Panc1 (cell line): ENCODE data around the gene UBE2G2. TPM values are rescaled to one million over a fixed set of nuclear protein-coding genes. Genes with fewer than 3 reads are reported as not detected.

Experiments
- ATAC-seq: fragments of 200-7000 bp; cut with Tn5 transposase; 2 replicates; pipeline ENCODE4 v1.9.1; 2020; ENCODE audit warnings: mild to moderate bottlenecking, moderate library complexity
- BruUV-seq: library from RNA; stranded (reverse); fragments of 400-500 nt; replicated peaks from 2 replicates; lab custom pipeline; 2021; lab: Mats Ljungman, UMichigan
- CTCF ChIA-PET: fragments of 300-600 bp; sonication (Branson Sonifier 250); formaldehyde crosslinking; loops from one replicate; lab custom pipeline; 2022; ENCODE audit warnings: antibody characterized with exemption; lab: Charles Lee
- POLR2A ChIA-PET: fragments of 300-600 bp; sonication (Branson Sonifier 250); formaldehyde crosslinking; loops from one replicate; lab custom pipeline; 2022; ENCODE audit warnings: antibody characterized with exemption; lab: Charles Lee
- DNase-seq: peaks from one replicate; pipeline ENCODE4 v3.0.0-alpha.2; 2010; ENCODE audit warnings: low read depth, low spot score
- H3K27ac ChIP-seq: 2 replicates; pipeline ENCODE4 v1.5.1; 2011; ENCODE audit warnings: mild to moderate bottlenecking, low read length, inconsistent platforms
- H3K27me3 ChIP-seq: fragments of 200-500 bp; sonication (Bioruptor generic); 2 replicates; pipeline ENCODE4 v1.6.0; 2014; ENCODE audit warnings: low read length, inconsistent platforms; ENCODE audit not compliant: control insufficient read depth, insufficient read depth
- H3K36me3 ChIP-seq: fragments of 200-500 bp; sonication (Bioruptor generic); 2 replicates; pipeline ENCODE4 v1.5.1; 2014; ENCODE audit warnings: inconsistent platforms, mild to moderate bottlenecking, low read length, moderate library complexity; ENCODE audit not compliant: control insufficient read depth, insufficient read depth
- H3K4me1 ChIP-seq: 2 replicates; pipeline ENCODE4 v1.5.1; 2011; ENCODE audit warnings: inconsistent platforms, mild to moderate bottlenecking, low read length, moderate library complexity; ENCODE audit not compliant: control insufficient read depth, insufficient read depth
- H3K4me3 ChIP-seq, 2 experiments: 2 replicates each; pipeline ENCODE4 v1.5.1; 2011 to 2012; ENCODE audit warnings: low read depth in 2 of 2, low read length in 2 of 2, mild to moderate bottlenecking in 2 of 2, inconsistent platforms in 1 of 2, moderate library complexity in 1 of 2
- H3K9me3 ChIP-seq: fragments of 200-500 bp; sonication (Bioruptor generic); 2 replicates; pipeline ENCODE4 v1.5.1; 2014; ENCODE audit warnings: low read depth, mild to moderate bottlenecking, inconsistent platforms, low read length, moderate library complexity; ENCODE audit not compliant: control insufficient read depth, insufficient read depth
- POLR2AphosphoS5 ChIP-seq: IDR thresholded peaks from 2 replicates; pipeline ENCODE4 v1.6.1; 2012; ENCODE audit warnings: mild to moderate bottlenecking, low read depth, low read length, moderate library complexity
- SIN3A ChIP-seq: IDR thresholded peaks from 2 replicates; pipeline ENCODE4 v1.6.1; 2012; ENCODE audit warnings: low read depth, mild to moderate bottlenecking, low read length, moderate library complexity, borderline replicate concordance; ENCODE audit not compliant: insufficient read depth
- TCF7L2 ChIP-seq: IDR thresholded peaks from 2 replicates; pipeline ENCODE4 v1.6.1; 2011; ENCODE audit warnings: mild to moderate bottlenecking, low read depth, low read length, inconsistent platforms
- in situ Hi-C: cut with HindIII; loops from 2 replicates; pipeline ENCODE4 v1.10.0; 2016; ENCODE audit warnings: low sequenced_read_pairs, low pct_unique_long_range_greater_than_20kb
- intact Hi-C: fragments of 100-400 bp; cut with micrococcal nuclease; formaldehyde crosslinking; loops from one replicate; pipeline ENCODE4 v1.10.0; 2022; ENCODE audit not compliant: unreplicated experiment
- total RNA-seq: library from RNA; stranded (reverse); gene quantifications from one replicate; pipeline ENCODE4 v1.2.1, GENCODE V29; 2021; ENCODE audit not compliant: unreplicated experiment
- TF ChIP-seq, protein P1 (sequence below), 2 experiments: IDR thresholded peaks; 2 replicates each; pipeline ENCODE4 v1.6.1; 2011 to 2012; ENCODE audit warnings: low read depth in 2 of 2, control low read depth in 1 of 2, low read length in 1 of 2, mild to moderate bottlenecking in 1 of 2, moderate library complexity in 1 of 2; ENCODE audit not compliant: insufficient read depth in 1 of 2
- TF ChIP-seq, protein P2 (sequence below): fragments of 450-650 bp; IDR thresholded peaks from 2 replicates; pipeline ENCODE4 v1.5.1; 2017; ENCODE audit warnings: mild to moderate bottlenecking

UBE2G2 gene
- total RNA-seq, 1 experiment from 2014 or later: 77.4 TPM

DNA sequence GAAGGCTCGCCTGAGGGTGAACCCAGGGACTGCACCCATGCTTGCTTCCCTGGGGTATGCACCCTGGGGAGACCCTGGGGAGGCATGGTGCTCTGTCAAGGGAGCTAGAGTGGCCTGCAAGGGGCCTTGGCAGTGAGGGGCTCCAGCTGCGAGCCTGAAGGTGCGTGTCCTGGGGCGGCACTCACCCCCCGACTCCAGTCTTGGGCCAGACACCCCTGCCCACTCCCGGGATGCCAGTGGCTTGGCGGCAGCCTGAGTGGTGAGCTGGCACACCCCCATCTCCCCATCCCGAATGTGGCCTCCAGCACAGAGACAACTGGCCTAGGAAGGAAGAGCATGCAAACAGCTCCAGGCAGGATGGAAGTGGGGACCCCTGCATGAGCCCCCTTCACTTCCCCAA, 13.6 kb upstream of the UBE2G2 start:
- Histone ChIP-seq H3K9me3 (no peaks in the 10 kb centered on the region), H3K4me1 (no peaks in the 10 kb centered on the region; the same call in 1 of the 2 replicates), H3K27me3 (no peaks in the 10 kb centered on the region), H3K27ac (no peak overlapping the region), H3K36me3 (no peaks in the 10 kb centered on the region), H3K4me3 (no peak overlapping the region)
- BruUV-seq: no TSS peak
- ChIA-PET POLR2A (no interaction called here), CTCF (no interaction called here)
- in situ Hi-C loops: no loop called here
- intact Hi-C loops: no loop called here
- TF ChIP-seq, protein P1, sequence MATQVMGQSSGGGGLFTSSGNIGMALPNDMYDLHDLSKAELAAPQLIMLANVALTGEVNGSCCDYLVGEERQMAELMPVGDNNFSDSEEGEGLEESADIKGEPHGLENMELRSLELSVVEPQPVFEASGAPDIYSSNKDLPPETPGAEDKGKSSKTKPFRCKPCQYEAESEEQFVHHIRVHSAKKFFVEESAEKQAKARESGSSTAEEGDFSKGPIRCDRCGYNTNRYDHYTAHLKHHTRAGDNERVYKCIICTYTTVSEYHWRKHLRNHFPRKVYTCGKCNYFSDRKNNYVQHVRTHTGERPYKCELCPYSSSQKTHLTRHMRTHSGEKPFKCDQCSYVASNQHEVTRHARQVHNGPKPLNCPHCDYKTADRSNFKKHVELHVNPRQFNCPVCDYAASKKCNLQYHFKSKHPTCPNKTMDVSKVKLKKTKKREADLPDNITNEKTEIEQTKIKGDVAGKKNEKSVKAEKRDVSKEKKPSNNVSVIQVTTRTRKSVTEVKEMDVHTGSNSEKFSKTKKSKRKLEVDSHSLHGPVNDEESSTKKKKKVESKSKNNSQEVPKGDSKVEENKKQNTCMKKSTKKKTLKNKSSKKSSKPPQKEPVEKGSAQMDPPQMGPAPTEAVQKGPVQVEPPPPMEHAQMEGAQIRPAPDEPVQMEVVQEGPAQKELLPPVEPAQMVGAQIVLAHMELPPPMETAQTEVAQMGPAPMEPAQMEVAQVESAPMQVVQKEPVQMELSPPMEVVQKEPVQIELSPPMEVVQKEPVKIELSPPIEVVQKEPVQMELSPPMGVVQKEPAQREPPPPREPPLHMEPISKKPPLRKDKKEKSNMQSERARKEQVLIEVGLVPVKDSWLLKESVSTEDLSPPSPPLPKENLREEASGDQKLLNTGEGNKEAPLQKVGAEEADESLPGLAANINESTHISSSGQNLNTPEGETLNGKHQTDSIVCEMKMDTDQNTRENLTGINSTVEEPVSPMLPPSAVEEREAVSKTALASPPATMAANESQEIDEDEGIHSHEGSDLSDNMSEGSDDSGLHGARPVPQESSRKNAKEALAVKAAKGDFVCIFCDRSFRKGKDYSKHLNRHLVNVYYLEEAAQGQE (IDR thresholded peaks at IDR 0.05; ENCODE audit: insufficient read depth in 1 of 2, low read depth in 2 of 2, low read length in 1 of 2): no peak
- no peak for TF ChIP-seq POLR2AphosphoS5
- no peak for TF ChIP-seq TCF7L2
- TF ChIP-seq SIN3A: no peak
- TF ChIP-seq, protein P2, sequence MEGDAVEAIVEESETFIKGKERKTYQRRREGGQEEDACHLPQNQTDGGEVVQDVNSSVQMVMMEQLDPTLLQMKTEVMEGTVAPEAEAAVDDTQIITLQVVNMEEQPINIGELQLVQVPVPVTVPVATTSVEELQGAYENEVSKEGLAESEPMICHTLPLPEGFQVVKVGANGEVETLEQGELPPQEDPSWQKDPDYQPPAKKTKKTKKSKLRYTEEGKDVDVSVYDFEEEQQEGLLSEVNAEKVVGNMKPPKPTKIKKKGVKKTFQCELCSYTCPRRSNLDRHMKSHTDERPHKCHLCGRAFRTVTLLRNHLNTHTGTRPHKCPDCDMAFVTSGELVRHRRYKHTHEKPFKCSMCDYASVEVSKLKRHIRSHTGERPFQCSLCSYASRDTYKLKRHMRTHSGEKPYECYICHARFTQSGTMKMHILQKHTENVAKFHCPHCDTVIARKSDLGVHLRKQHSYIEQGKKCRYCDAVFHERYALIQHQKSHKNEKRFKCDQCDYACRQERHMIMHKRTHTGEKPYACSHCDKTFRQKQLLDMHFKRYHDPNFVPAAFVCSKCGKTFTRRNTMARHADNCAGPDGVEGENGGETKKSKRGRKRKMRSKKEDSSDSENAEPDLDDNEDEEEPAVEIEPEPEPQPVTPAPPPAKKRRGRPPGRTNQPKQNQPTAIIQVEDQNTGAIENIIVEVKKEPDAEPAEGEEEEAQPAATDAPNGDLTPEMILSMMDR: no peak
- ATAC-seq (no peak), DNase-seq (no peak)

DNA sequence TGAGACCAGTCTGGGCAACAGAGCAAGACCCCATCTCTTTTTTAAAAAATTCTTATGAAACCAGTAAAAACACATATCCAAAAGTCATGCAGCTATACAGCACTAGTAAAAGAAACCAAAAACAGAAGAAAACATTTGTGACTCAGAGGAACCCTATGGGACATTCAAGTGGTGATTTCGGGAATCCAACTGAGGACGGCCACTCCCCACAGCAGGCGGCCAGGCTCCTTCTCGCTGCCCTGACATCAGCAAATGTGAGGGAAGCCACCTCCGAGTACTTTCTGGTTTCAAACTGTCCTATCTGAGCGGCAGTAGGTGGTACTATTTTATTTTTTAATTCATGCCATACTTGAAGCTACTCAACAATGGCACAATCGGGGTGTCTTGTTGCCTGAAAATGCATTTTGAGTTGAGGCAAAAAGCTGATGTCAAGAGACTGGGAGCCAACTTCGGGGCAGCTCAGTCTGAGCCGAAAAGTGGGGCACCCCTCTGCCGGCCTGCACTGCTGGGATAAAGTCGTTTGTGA, 12.9 kb upstream of the UBE2G2 start:
- no peak overlapping the region for H3K27ac ChIP-seq
- CTCF ChIA-PET: no interaction called here
- POLR2A ChIA-PET: no interaction called here

More for the DNA sequence above, 12.9 kb upstream of the UBE2G2 start:
- TF ChIP-seq, protein P1 (IDR thresholded peaks at IDR 0.05; ENCODE audit: insufficient read depth in 1 of 2, low read depth in 2 of 2, low read length in 1 of 2): no peak
- TF ChIP-seq SIN3A (no peak), TCF7L2 (no peak), POLR2AphosphoS5 (no peak)
- TF ChIP-seq, protein P2: no peak
- no peak overlapping the region for H3K4me3 ChIP-seq
- DNase-seq: no peak
- H3K36me3 ChIP-seq: no peaks in the 10 kb centered on the region
- no peaks in the 10 kb centered on the region for H3K9me3 ChIP-seq
- no peaks in the 10 kb centered on the region; the same call in 1 of the 2 replicates for H3K4me1 ChIP-seq
- no peaks in the 10 kb centered on the region for H3K27me3 ChIP-seq
- ATAC-seq: no peak
- in situ Hi-C loops (no loop called here), intact Hi-C loops (no loop called here)
- BruUV-seq: no TSS peak
